ENCODE measurements around the gene GSK3A. TPM values are rescaled to one million over a fixed set of nuclear protein-coding genes. Genes with fewer than 3 reads are reported as not detected.

The GSK3A gene
- total and polyA plus RNA-seq, 2 of the 8 experiments (the other 6 are each of a cell fraction or from before 2014, with no cell fraction given), result 55.3 to 84.0 TPM

- Histone ChIP-seq H3K9me3 (ENCODE audit: insufficient read depth in 2 of 2, low read depth in 1 of 2, low read length in 1 of 2) (no peaks in the 10 kb centered on the region), H3K56ac (replicated peaks; ENCODE audit: insufficient read length, low read depth, low read length) (no peak overlapping the region), H4K91ac (replicated peaks; ENCODE audit: insufficient read length, low read length) (no peak overlapping the region), H3K14ac (ENCODE audit: insufficient read length) (no peak overlapping the region), H4K20me1 (replicated peaks in 1 of 2; ENCODE audit: control insufficient read depth in 1 of 2, insufficient read depth in 2 of 2, low read length in 2 of 2) (peaks cover 5 to 19% of the 10 kb centered on the region in 2 experiments), H3K23me2 (ENCODE audit: low read depth, low read length) (no peaks in the 10 kb centered on the region), H3K23ac (ENCODE audit: insufficient read length) (no peak overlapping the region), H2BK120ac (replicated peaks; ENCODE audit: low read depth, low read length) (no peak overlapping the region), H3K36me3 (ENCODE audit: control insufficient read depth in 2 of 4, insufficient read depth in 4 of 4, low read length in 3 of 4) (peaks cover 6 to 56% (median 21%) of the 10 kb centered on the region in 4 experiments; a peak in 7 of 8 replicates), H3K18ac (ENCODE audit: extremely low read depth, low read length) (no peak overlapping the region), H3K9ac (replicated peaks in 1 of 4; ENCODE audit: extremely low read depth in 1 of 4, low read depth in 3 of 4, low read length in 3 of 4) (no peak overlapping the region), H3K79me1 (ENCODE audit: low read depth, low read length) (peaks cover 10% of the 10 kb centered on the region), H3K27me3 (replicated peaks in 1 of 4; ENCODE audit: control insufficient read depth in 3 of 4, extremely low read depth in 1 of 4, insufficient read depth in 3 of 4, low read length in 3 of 4) (no peaks in the 10 kb centered on the region), H3K4ac (replicated peaks; ENCODE audit: insufficient read length, low read depth, low read length) (no peak overlapping the region), H2AK5ac (ENCODE audit: low read depth, low read length) (no peak overlapping the region), H2BK15ac (ENCODE audit: low read length) (no peak overlapping the region), H4K5ac (ENCODE audit: insufficient read length, low read depth, low read length) (no peak overlapping the region), H3K4me3 (ENCODE audit: extremely low read depth in 1 of 4, insufficient read depth in 2 of 4, low read depth in 3 of 4, low read length in 4 of 4) (no peak overlapping the region), H2BK20ac (ENCODE audit: low read length) (no peak overlapping the region), H2BK5ac (ENCODE audit: low read depth, low read length) (no peak overlapping the region), H3K27ac (ENCODE audit: low read depth, low read length) (no peak overlapping the region), H2BK12ac (ENCODE audit: low read depth, low read length) (no peak overlapping the region), H3K79me2 (ENCODE audit: control insufficient read depth in 1 of 2, insufficient read depth in 2 of 2, low read length in 2 of 2) (peaks cover 8 to 33% of the 10 kb centered on the region in 2 experiments; a peak in 3 of 4 replicates), H3K4me1 (replicated peaks in 1 of 4; ENCODE audit: control insufficient read depth in 3 of 4, insufficient read depth in 4 of 4, low read length in 3 of 4) (peaks cover 0 to 10% (median 3%) of the 10 kb centered on the region in 4 experiments; a peak in 3 of 7 replicates), H4K8ac (ENCODE audit: extremely low read depth, insufficient read depth, low read length) (no peak overlapping the region), H3K4me2 (ENCODE audit: insufficient read depth in 1 of 2, low read depth in 2 of 2, low read length in 2 of 2) (no peak overlapping the region), H2AFZ (ENCODE audit: low read length) (no peak overlapping the region)
- no peak for DNase-seq (ENCODE audit: low read depth in 1 of 2, low spot score in 2 of 2)
- no peak for FAIRE-seq
- WGBS, 2 experiments (ENCODE audit: extremely low coverage in 1 of 2, insufficient coverage in 1 of 2, insufficient read length in 1 of 2, insufficient replicate concordance in 2 of 2, low coverage in 1 of 2, low lambda C conversion rate in 2 of 2, missing lambda C conversion rate in 1 of 2), result 97% methylated on average over 11 of the region's 11 CpGs; no CpG with 5 or more reads in 1 of the 2 experiments
- ChIA-PET CTCF (ENCODE audit: partially characterized antibody) (interaction anchor here (1.3 kb wide), 1 partner anchor 71 kb away, joined by 3 read pairs; no protein-coding TSS in a partner anchor), POLR2A (ENCODE audit: partially characterized antibody) (interaction anchor here (2.2 kb wide), 1 partner anchor 8 kb away, joined by 5 read pairs; the partner anchor contains the start of gene DEDD2)
- no peak for TF ChIP-seq GTF2F1 (IDR thresholded peaks at IDR 0.05; ENCODE audit: borderline replicate concordance, low read depth, low read length)
- no peak for TF ChIP-seq GABPA (IDR thresholded peaks at IDR 0.05; ENCODE audit: borderline replicate concordance, insufficient read depth, low read length)
- TF ChIP-seq JUND (IDR thresholded peaks at IDR 0.05; ENCODE audit: low read length), result no peak
- TF ChIP-seq RNF2 (IDR thresholded peaks at IDR 0.05; ENCODE audit: borderline replicate concordance, low read depth, low read length, missing control alignments, poor library complexity, severe bottlenecking), result no peak
- TF ChIP-seq EGR1 (IDR thresholded peaks at IDR 0.05; ENCODE audit: borderline replicate concordance, low read depth, low read length), result no peak
- TF ChIP-seq CHD2 (IDR thresholded peaks at IDR 0.05; ENCODE audit: low read length), result no peak
- TF ChIP-seq HDAC2 (IDR thresholded peaks at IDR 0.05; ENCODE audit: borderline replicate concordance in 1 of 2, low read depth in 2 of 2, low read length in 2 of 2), result no peak
- TF ChIP-seq E2F6 (IDR thresholded peaks at IDR 0.05), result no peak
- TF ChIP-seq YY1 (IDR thresholded peaks at IDR 0.05; ENCODE audit: low read depth, low read length), result no peak
- TF ChIP-seq RBBP5 (IDR thresholded peaks at IDR 0.05; ENCODE audit: borderline replicate concordance, low read depth, low read length), result no peak
- no peak for TF ChIP-seq MAX (IDR thresholded peaks at IDR 0.05)
- TF ChIP-seq CEBPB (IDR thresholded peaks at IDR 0.05; ENCODE audit: low read depth, low read length), result no peak
Measured at GRCh38 chr19:42208612-42209011, 33.8 kb downstream of the GSK3A start.
